Measurements from ENCODE around the gene ZNF827.

ZNF827 gene

DNA sequence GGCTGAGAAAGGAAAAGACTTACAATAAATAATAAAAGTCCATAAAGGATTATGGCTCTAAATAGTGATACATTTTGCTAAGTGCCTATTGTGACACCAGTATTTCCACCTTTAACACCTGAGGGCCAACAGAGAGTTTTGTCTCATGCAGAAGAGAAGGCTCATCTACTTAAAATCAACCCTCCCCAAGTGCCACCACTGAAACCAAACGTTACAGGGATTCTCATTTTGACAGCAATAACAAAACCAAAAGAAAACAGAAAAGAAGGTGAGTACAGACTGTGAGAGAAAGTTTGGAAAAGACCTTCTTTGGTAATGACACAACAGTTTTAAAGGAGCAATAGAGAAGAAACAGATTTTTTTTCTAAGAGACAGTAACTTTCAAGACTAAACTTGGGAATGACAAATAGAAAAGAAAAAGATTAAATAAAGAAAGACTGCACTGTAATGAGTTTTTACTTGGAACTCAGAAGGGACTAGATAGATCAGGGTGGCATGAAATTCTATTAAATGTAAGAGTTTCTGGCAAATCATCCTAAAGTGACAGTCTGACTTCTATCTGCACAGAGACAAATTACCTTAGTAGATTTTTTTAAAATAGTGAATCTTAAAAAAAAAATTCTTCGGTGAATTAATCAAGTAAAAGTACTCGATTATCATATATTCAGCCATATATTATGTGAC, 109.7 kb downstream of the ZNF827 start:
- no peak for DNase-seq (ENCODE audit: low read depth)

DNA sequence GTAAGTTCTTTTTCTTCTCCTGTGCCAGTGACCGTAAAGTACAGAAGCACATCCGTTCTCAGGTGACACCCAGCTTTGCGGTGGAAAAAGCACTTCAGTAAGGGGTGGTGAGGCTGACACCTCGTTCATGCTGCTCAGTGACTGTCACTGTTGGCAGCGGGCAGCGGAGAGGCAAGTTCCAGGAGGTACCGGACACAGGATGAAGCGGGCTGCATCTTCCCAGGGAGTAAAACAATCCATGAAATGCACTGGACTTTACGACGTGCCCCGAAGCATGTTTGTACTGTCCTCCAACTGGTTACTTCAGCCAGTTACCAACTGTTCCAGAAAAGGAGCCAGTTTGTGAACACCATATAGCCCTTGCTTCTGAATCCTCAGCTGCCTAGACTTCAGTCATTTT, 110.7 kb downstream of the ZNF827 start:
- no peak for DNase-seq (ENCODE audit: low read depth)

DNA sequence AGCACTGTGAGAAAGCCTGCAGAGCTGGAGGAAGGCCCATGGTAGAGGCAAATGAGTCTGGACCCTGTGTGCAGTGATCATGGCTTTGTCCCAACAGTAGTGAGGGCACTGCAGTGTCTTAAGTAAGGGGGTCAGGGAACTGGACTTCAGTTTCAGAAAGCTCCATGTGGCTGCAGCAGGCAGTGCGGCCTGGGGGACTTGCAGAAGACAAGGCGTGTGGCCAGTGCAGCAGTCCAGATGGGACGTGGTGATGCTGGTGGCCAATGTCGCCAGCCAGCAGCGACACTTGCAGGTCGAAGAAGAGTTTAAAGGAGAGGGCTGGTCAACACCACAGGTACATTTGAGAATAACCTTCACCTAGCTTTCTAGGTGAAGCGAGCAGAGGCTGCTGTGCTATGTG, 113.4 kb downstream of the ZNF827 start:
- no peak for DNase-seq (ENCODE audit: low read depth)

DNA sequence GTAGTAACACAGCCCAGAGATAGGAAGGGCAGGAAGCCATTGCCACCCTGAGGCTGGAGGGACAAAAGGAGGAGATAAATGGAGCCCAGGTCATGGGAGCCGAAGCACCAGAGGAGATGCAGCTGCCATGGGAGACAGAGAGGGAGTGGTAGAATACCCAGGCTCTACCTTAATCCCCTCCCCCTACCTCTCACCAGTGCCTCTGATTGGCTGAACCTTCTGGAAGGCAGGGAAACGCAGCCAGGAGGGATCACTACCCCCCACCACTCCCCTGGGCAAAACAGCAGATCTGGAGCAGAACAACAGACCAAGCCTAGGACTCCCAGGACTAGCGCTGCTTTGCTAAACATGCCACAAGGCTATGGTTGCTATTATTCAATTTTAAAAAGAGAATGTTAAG, 114.2 kb downstream of the ZNF827 start:
- DNase-seq (ENCODE audit: low read depth), result no peak

DNA sequence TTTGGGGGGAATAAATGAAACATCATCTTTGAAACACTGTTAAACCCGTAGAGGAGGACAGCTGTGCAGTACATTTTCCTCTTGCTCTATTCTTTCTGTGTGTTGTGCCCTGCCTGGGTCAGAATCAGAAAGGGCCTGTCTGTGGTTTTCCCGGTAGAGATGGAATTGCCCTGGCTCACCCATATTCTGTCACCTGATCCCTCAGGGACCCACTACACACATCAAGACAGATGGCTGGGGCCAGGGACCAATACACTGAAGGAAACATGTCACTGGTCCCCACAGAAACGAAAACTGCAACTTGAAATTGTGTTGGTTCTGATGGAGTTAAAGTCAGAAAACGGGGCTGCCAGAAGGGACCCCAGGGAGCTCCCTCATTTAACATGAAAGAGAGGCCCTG, 114.9 kb downstream of the ZNF827 start:
- DNase-seq (ENCODE audit: low read depth), result no peak

DNA sequence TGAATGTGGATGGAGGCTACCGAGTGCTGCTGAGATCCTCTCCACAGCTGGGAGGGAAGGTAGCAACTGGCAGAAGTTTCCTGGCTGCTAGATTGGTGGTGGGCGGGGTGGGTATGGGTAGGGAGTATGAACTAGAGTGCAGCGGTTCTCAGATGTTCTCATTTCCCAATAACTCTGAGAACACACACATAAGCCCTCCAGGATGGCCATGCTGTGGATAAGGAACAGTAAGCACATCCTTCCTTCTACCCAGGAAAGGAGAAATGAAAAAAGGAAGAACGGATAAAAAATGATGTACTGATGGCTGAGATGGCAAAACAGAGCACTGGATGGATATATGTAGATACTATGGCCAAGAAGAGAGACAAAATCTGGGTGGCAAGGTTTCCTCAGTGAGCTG, 116.0 kb downstream of the ZNF827 start:
- DNase-seq (ENCODE audit: low read depth), result no peak

DNA sequence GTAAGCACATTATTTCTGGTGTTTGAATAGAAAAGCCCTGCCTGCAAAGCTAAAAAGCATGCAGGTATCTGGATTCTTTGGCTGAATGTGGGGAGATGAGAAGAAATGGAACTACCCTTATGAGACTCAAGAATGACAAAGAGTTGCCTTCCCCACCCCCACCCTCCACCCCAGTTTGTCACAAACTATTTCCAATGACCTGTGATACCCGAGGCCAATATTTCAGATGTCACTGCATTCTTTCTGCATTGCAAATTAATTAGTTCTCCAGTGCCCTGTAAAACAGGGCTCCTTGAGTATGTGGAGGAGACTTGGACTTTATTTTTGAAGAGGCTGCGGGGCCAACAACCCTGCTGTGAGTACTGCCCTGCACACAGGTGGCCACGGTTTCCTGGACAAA, 116.4 kb downstream of the ZNF827 start:
- DNase-seq (ENCODE audit: low read depth), result no peak

GRCh38 chr4:145821766-145822165, 116.9 kb downstream of the ZNF827 start:
- DNase-seq (ENCODE audit: low read depth), result no peak

DNA sequence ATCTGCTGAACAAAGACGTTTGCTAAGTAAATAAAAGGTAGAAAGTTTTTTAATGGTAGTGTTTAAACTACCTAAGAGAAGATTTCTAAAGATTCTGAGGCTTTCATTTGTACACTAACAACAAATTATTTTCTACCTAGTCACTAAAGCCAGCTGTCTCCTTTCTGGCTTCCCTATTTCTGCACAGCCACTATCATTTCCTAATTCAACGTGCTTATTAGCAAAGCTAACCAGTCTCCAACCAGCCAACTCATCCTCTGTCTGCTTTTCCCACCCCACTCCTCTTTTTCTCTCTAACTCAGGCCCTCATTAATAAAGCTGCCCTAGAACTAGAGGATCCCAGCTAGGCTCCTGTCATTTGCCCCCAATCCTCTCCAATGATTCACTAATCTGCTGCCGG, 118.2 kb downstream of the ZNF827 start:
- no peak for DNase-seq (ENCODE audit: low read depth)

DNA sequence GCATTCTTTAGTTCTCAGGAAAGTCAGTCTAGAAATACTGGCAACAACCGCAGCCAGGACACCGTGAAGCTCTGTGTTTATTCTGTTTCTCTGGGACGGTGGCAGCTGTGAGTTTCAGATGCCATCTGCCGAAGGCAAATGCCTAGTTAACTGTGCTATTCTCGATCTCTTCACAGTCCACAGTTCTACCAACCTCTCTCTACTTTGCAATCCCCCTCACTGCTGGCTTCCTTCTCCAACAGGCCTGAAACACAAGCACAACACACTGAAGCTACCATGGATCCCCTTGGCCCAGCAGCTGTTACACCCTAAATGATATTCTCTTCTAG, 118.8 kb downstream of the ZNF827 start:
- no peak for DNase-seq (ENCODE audit: low read depth)

- no peak for DNase-seq (ENCODE audit: low read depth)
Measured at GRCh38 chr4:145819101-145819852, 119.3 kb downstream of the ZNF827 start.

GRCh38 chr4:145818011-145818410, 120.6 kb downstream of the ZNF827 start:
- DNase-seq (ENCODE audit: low read depth), result no peak

- no peak for DNase-seq (ENCODE audit: low read depth)
Measured at GRCh38 chr4:145816091-145816490, 122.5 kb downstream of the ZNF827 start.

DNA sequence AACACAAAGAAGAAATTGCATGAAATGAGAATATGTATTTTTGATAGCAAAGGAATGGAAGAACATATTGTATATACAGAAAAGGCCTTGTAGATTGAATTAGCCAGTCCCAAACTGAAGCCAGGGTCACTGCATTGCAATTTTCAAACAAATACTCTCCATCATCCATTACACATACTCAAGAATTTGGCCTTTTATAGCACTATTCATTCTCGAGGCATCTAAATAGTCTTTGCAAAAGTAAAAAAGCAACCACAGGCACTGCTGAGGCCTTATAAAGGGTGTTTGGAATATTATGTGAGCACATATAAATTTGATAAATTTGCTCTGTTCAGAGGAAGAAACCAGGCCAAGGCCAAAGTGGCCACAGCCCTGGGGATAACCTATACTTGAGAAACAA, 123.0 kb downstream of the ZNF827 start:
- no peak for DNase-seq (ENCODE audit: low read depth)

GRCh38 chr4:145815027-145815612, 123.5 kb downstream of the ZNF827 start:
- DNase-seq (ENCODE audit: low read depth), result no peak

GRCh38 chr4:145814246-145814645, 124.4 kb downstream of the ZNF827 start:
- no peak for DNase-seq (ENCODE audit: low read depth)

- no peak for DNase-seq (ENCODE audit: low read depth)
Measured at GRCh38 chr4:145812919-145813318, 125.7 kb downstream of the ZNF827 start.

DNA sequence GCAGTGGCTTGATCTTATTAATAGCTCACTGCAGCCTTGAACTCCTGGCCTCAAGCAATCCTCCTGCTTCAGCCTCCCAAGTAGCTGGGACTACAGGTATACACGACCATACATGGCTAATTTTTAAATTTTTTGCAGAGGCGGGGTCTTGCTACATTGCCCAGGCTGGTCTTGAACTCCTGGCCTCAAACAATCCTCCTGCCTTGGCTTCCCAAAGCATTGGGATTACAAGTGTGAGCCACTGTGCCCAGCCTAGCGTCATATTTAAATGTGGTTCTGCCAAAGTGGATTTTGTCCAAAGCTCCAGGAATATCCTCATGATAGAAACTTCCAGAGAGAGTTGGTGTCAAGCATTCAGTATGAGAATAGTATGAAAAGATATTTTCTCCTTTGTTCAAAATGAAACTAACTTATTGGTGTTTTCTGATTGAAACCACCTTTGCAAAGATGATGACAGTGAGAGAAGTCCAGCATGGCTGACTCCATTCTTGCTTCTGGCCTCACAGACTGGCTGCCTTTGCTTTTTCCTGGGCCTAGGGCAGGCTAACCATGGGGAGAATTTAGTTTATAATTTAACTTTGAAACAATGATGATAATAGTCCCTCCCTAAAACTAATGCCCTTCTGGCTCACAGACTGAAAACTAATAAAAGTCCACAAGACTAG, 129.6 kb downstream of the ZNF827 start:
- no peak for DNase-seq (ENCODE audit: low read depth)

DNA sequence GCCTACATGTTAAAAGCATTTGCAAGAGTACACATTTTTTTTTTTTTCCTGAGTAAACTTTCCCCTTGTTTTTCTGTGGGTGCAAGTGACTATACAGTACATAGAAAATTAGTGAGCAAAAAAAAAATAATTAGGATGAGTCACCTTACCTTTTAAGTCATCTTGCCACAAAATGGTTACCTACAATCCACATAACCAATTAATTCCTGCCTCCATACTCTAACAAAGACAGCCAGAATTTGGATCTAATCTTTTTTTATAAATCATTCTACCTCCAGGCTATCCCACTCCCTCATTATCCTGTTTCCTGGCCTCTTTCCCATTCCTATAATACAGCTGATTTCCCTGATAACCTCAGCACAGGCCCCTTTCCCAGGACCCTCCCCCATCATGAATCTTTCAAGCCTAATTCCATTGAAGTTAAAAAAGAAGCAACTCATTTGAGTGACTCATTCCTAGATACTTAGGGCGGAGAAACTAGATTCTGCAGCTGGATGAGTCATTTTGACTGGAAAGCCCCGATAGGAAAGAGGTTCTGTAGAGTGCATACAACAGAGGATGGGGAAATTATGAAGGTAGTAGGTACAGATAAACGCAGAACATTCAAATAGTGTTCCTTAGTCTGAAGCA, 130.5 kb downstream of the ZNF827 start:
- DNase-seq (ENCODE audit: low read depth), result no peak

DNA sequence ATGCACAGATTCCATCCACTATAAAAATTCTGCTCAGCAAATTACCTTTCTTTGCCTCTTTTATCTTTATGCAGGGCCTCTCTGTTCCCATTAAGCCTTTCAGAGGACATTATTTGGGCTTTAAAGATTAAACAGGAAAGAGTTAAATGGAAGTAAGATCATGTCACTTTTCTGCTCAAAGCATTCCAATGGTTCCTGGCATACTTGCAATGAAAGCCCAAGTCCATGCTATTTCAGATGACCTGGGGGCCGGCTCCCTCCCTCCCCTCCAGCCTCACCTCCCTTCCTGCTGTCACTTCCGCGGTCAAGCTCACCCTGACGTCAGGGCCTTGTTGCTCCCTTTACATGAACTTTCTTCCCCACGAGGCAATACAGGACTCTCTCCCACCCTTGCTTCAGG, 133.1 kb downstream of the ZNF827 start:
- DNase-seq (ENCODE audit: low read depth), result no peak

DNA sequence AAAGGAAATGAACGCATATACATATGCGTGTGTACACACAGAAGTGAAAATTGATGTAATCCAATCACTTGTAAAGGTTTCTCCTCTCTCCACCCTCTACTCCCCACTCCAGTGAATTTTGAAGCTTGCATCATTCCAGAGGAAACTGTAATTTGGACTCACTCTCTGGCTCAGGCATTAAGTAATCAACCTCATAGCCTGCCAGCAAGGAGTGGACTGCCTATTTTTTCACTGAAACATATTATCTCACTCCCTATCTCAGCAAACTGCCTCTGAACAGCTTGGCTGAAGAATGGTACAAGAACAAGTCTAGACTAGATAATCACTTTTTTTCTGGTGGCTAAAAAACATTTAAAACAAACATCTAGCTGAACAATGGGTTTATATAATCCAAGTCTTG, 134.5 kb downstream of the ZNF827 start:
- DNase-seq (ENCODE audit: low read depth), result no peak

GRCh38 chr4:145799223-145799622, 139.4 kb downstream of the ZNF827 start:
- no peak for DNase-seq (ENCODE audit: low read depth)

DNA sequence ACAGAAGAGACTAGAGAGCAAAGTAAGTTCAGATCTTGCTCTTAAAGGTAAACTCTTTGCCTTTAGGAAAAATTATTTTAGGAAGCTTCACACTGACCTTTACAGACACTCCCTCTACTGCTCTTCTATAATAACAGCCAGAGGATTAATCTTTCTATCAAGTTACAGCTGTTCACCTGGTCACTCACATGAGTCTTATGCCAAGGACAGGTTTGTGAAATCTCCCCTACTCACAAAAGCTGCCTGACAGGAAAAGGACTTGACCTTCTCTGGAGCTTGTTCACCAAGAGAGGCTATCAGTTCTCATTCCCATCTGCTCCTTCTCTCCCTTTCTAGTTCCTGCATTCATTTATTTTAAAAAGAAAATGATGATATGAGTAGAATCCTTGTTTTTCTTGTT, 141.3 kb downstream of the ZNF827 start:
- no peak for DNase-seq (ENCODE audit: low read depth)

Data from stimulated activated CD8-positive, alpha-beta memory T cell treated with anti-CD3 and anti-CD28 coated beads, Interleukin-7, amount 100 ng/mL, for 24 hours (primary cell).